Measurements from ENCODE around the gene AFF4. TPM values are rescaled to one million over a fixed set of nuclear protein-coding genes. Genes with fewer than 3 reads are reported as not detected.

Gene AFF4
- total and polyA plus RNA-seq, 10 of the 15 experiments (the other 5 are each of a cell fraction or from before 2014, with no cell fraction given) = 1.1 to 20.2 (median 10.4) TPM

DNA sequence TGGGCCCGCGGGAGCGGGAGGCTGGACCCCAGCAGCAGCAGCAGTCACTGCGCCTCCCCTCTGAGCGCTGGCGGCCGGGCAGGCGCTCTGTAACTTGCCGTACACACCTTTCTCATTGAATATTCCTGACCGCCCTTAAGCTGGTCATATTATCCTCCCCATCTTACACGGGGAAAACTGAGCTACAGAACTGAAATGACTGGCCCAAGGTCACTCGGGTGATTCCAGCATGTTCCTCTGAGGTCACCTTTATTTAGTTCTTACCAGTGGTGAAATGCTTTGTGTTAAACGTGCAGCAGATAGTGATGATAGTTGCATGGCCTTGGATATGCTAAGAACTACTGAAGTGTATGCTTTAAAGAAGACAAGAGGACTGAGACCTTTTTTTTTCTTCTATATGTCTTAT lies 96.4 kb downstream of the AFF4 start:
- SMC1A ChIA-PET (ENCODE audit: uncharacterized antibody, unreplicated experiment) = interaction anchor here (0.6 to 1.5 kb wide), 6 partner anchors 10 to 400 kb away, joined by 3 to 7 read pairs (median 4); no protein-coding TSS in a partner anchor
- Histone ChIP-seq H3K27me3 (replicated peaks in 1 of 2; ENCODE audit: control insufficient read depth in 2 of 2, insufficient read depth in 2 of 2, low read length in 1 of 2) (no peaks in the 10 kb centered on the region), H3K4me1 (ENCODE audit: control insufficient read depth, insufficient read depth, low read length) (peaks cover 3% of the 10 kb centered on the region), H3K9me3 (replicated peaks; ENCODE audit: control insufficient read depth, insufficient read depth, low read length) (no peaks in the 10 kb centered on the region), H3K4me2 (ENCODE audit: control insufficient read depth, insufficient read depth) (peak overlapping the region; percentile 76), H3K4me3 (peak overlapping the region; percentile 85), H3K27ac (ENCODE audit: control insufficient read depth, insufficient read depth) (peak overlapping the region; percentile 78), H3K36me3 (ENCODE audit: control insufficient read depth in 2 of 2, insufficient read depth in 2 of 2, low read length in 1 of 2) (peaks cover 1 to 17% of the 10 kb centered on the region in 2 experiments; a peak in 3 of 4 replicates), H3K9ac (ENCODE audit: control insufficient read depth, insufficient read depth, low read length) (peak overlapping the region; percentile 92), H4K20me1 (ENCODE audit: control insufficient read depth, insufficient read depth) (no peaks in the 10 kb centered on the region), H3K79me2 (ENCODE audit: control insufficient read depth, insufficient read depth, low read length) (peaks cover 19% of the 10 kb centered on the region), H2AFZ (ENCODE audit: control insufficient read depth, low read depth, low read length) (peak overlapping the region; percentile 82)
- CTCF ChIA-PET = interaction anchor here (0.7 to 7.2 kb wide), 7 partner anchors 16 to 481 kb away, joined by 3 to 46 read pairs (median 4); partner anchors contain the start of gene SHROOM1
- no TSS peak for BruUV-seq (replicated peaks)
- FAIRE-seq (no peak), DNase-seq (ENCODE audit: low read depth, low spot score) (no peak), ATAC-seq (peak; percentile 54)
- intact Hi-C loops (cut with micrococcal nuclease; ENCODE audit: unreplicated experiment) (loop anchor here (2.0 to 5.0 kb wide), 2 partner anchors 36 to 205 kb away; partner anchors contain the start of gene SHROOM1), in situ Hi-C loops (cut with MboI) (no loop called here)
- TF ChIP-seq, protein P1, sequence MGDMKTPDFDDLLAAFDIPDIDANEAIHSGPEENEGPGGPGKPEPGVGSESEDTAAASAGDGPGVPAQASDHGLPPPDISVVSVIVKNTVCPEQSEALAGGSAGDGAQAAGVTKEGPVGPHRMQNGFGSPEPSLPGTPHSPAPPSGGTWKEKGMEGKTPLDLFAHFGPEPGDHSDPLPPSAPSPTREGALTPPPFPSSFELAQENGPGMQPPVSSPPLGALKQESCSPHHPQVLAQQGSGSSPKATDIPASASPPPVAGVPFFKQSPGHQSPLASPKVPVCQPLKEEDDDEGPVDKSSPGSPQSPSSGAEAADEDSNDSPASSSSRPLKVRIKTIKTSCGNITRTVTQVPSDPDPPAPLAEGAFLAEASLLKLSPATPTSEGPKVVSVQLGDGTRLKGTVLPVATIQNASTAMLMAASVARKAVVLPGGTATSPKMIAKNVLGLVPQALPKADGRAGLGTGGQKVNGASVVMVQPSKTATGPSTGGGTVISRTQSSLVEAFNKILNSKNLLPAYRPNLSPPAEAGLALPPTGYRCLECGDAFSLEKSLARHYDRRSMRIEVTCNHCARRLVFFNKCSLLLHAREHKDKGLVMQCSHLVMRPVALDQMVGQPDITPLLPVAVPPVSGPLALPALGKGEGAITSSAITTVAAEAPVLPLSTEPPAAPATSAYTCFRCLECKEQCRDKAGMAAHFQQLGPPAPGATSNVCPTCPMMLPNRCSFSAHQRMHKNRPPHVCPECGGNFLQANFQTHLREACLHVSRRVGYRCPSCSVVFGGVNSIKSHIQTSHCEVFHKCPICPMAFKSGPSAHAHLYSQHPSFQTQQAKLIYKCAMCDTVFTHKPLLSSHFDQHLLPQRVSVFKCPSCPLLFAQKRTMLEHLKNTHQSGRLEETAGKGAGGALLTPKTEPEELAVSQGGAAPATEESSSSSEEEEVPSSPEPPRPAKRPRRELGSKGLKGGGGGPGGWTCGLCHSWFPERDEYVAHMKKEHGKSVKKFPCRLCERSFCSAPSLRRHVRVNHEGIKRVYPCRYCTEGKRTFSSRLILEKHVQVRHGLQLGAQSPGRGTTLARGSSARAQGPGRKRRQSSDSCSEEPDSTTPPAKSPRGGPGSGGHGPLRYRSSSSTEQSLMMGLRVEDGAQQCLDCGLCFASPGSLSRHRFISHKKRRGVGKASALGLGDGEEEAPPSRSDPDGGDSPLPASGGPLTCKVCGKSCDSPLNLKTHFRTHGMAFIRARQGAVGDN (IDR thresholded peaks at IDR 0.05) = no peak
- TF ChIP-seq RAD51 (IDR thresholded peaks at IDR 0.05) (no peak), BMI1 (IDR thresholded peaks at IDR 0.05; ENCODE audit: borderline replicate concordance) (no peak), IKZF2 (IDR thresholded peaks at IDR 0.05) (no peak), KLF5 (IDR thresholded peaks at IDR 0.05; ENCODE audit: partially characterized antibody) (no peak), ATF7 (IDR thresholded peaks at IDR 0.05; ENCODE audit: low read depth) (no peak), NFIC (IDR thresholded peaks at IDR 0.05; ENCODE audit: low read depth, low read length) (no peak), NBN (IDR thresholded peaks at IDR 0.05) (no peak), MEF2B (IDR thresholded peaks at IDR 0.05; ENCODE audit: partially characterized antibody, poor library complexity, severe bottlenecking) (no peak), JUNB (IDR thresholded peaks at IDR 0.05) (no peak)
- TF ChIP-seq, protein P2, sequence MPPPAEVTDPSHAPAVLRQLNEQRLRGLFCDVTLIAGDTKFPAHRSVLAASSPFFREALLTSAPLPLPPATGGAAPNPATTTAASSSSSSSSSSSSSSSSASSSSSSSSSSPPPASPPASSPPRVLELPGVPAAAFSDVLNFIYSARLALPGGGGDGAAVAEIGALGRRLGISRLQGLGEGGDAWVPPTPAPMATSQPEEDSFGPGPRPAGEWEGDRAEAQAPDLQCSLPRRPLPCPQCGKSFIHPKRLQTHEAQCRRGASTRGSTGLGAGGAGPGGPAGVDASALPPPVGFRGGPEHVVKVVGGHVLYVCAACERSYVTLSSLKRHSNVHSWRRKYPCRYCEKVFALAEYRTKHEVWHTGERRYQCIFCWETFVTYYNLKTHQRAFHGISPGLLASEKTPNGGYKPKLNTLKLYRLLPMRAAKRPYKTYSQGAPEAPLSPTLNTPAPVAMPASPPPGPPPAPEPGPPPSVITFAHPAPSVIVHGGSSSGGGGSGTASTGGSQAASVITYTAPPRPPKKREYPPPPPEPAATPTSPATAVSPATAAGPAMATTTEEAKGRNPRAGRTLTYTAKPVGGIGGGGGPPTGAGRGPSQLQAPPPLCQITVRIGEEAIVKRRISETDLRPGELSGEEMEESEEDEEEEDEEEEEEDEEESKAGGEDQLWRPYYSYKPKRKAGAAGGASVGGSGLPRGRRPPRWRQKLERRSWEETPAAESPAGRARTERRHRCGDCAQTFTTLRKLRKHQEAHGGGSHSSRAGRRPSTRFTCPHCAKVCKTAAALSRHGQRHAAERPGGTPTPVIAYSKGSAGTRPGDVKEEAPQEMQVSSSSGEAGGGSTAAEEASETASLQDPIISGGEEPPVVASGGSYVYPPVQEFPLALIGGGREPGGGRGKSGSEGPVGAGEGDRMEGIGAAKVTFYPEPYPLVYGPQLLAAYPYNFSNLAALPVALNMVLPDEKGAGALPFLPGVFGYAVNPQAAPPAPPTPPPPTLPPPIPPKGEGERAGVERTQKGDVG (CRISPR knock-in tag; IDR thresholded peaks at IDR 0.05) = no peak
- TF ChIP-seq, protein P3, sequence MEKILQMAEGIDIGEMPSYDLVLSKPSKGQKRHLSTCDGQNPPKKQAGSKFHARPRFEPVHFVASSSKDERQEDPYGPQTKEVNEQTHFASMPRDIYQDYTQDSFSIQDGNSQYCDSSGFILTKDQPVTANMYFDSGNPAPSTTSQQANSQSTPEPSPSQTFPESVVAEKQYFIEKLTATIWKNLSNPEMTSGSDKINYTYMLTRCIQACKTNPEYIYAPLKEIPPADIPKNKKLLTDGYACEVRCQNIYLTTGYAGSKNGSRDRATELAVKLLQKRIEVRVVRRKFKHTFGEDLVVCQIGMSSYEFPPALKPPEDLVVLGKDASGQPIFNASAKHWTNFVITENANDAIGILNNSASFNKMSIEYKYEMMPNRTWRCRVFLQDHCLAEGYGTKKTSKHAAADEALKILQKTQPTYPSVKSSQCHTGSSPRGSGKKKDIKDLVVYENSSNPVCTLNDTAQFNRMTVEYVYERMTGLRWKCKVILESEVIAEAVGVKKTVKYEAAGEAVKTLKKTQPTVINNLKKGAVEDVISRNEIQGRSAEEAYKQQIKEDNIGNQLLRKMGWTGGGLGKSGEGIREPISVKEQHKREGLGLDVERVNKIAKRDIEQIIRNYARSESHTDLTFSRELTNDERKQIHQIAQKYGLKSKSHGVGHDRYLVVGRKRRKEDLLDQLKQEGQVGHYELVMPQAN (conservative IDR thresholded peaks at IDR 0.05) = no peak
- WGBS (ENCODE audit: insufficient coverage, insufficient replicate concordance, low lambda C conversion rate, missing lambda C conversion rate) = 1% methylated on average over 13 of the region's 13 CpGs
- POLR2A ChIA-PET = interaction anchor here (0.7 to 1.3 kb wide), 5 partner anchors 10 to 226 kb away, joined by 3 to 4 read pairs (median 3); partner anchors contain the start of genes HSPA4 and SHROOM1
- RAD21 ChIA-PET (ENCODE audit: unreplicated experiment) = interaction anchor here (0.8 kb wide), 1 partner anchor 47 kb away, joined by 3 read pairs; no protein-coding TSS in a partner anchor
